GM21381 (cell line): ENCODE data around the gene SNX7.

ENCODE experiments used
- ATAC-seq: cut with Tn5 transposase; IDR thresholded peaks from one replicate; pipeline ENCODE4 v1.9.1; 2021; ENCODE audit warnings: mild to moderate bottlenecking, moderate library complexity; ENCODE audit not compliant: unreplicated experiment

Gene SNX7

DNA sequence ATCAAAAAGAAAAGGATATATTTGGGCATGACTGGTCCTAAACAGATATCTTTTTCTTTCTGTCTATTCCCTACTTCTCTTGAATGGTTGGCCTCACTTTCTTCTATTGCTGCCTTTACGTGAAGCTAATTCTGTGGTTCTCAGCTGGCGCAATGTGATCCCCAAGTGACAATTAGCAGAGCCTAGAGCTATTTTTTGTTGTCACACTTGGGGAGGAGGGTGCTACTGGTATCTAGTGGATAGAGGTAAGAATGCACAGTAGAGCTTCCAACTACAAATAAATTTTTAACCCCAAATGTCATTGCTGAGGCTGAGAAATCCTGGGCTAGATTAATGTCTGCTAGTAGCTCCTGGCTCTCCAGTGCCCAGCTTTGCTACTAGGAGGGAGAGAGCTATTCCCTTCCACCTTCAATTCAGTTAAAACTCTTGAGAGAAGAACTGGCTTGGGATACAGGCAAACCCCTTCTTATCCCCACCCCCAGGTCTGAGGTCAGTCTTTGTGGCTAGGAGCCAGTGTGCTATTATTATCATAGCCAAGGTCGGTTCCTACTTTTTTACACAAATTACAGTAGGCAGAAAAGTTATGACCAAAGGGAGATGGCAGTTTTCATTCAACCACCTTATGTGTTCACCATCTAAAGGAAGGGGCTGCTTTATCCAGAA, 102.1 kb downstream of the SNX7 start:
- no peak for ATAC-seq

DNA sequence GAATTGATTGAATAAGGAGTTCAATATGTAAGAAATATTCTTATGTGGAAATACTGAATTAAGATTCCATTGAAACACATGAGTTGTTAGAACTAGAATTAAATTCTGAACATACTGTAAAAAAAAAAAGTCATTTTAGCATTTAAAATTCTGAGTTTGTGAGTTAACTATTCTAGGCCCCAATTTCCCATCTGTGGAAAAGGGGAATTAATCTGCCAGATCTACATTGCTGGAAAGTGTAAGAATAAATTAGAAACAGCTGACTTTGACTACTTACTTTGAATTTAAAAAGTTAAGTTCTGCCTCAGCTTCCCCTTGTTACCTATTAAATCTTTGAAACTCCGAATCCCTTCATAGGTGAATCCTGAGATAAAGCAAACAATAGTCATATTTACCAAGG, 103.0 kb downstream of the SNX7 start:
- no peak for ATAC-seq

- no peak for ATAC-seq
Observed at GRCh38 chr1:98766255-98766654, 104.7 kb downstream of the SNX7 start.

DNA sequence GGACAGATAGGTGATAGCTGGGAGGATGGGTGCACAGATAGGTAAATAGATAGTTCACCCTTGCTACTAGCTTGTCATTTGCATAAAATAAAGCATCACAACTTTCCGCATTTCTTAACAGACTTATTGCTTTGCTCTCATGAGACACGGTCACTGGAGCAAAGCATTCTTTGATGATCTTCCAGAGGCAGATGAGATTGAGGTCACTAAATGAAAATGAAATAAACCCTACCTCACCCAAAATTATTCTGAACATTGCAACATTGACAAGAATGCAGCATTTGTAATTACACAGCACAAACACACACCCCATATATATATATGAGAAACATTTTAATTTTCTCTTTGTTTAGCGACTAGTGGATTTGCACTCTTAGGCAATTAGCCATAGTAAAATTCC, 107.6 kb downstream of the SNX7 start:
- ATAC-seq: no peak

- no peak for ATAC-seq
Observed at GRCh38 chr1:98781906-98782305, 120.4 kb downstream of the SNX7 start.

GRCh38 chr1:98783821-98784220, 122.3 kb downstream of the SNX7 start:
- no peak for ATAC-seq

GRCh38 chr1:98791498-98791897, 130.0 kb downstream of the SNX7 start:
- no peak for ATAC-seq

- ATAC-seq: no peak
Observed at GRCh38 chr1:98792123-98792522, 130.6 kb downstream of the SNX7 start.

DNA sequence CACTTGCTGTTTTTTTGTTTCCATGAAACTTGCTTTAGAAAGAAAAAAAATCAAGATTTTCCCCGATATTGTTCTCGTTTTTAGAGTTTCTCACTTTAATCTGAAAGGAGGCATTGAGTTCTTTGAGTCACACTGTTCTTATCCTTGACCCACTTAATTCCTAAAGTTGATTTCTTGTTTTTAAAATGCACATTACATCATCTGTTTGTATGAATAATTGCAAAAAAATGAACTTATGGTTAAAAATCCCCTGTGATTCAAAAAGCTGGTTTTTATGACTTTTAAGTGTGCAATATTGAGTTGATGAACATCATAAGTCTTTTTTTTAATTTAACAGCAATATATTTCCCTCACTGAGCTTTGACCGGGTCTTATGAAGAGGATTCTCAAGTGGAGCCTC, 131.6 kb downstream of the SNX7 start:
- ATAC-seq: no peak

DNA sequence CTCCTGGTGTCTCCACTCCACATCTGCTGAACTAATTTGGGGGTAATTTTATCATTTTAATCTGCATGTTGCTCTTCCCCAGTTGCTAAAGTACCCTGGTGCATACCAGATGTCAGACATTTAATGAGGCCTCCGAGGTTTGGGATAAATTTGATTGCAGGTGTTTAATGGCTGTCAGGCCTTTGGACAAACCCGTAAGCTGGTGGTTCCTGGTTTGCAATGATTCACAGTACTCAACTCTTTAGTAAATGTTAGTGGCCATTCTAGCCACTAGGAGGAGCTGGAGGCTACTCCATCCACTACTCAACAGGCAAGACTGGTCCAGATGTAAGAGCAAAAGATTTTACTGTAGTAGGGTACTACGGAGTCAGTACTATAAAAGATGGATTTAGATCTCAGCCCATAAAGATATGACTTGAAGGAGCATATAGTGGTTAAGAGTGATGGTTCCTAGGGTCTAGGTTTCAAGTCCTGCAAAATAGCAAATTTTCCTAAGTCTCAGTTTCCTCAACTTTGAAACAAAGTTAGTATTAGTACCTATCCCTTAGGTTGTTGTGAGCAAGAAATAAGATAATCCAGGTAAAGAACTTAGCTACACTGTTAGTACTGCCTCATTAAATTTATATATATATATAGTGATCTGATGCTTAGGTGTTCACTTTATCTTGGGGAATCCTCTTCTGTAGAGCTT, 132.8 kb downstream of the SNX7 start:
- ATAC-seq: peak; percentile 96

DNA sequence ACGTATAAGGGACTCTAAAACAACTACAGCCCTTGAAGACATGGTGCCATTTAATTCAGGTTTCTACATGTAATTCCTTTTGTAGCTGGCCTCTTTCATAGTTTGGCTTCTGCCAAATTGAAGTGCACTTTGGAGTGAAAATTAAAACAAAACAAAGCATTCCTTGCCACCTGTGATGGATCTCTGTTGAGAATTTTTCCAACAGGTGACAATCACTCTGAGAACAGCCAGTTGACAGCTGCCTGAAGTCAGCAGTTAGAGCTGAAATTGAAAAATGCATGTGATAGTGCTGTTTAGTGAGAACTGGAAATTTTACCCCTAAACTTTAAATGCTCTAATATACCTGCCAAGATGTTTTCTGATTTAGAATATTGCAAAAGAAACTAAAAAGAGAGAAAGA, 134.5 kb downstream of the SNX7 start:
- no peak for ATAC-seq

- ATAC-seq: no peak
Observed at GRCh38 chr1:98797506-98797905, 136.0 kb downstream of the SNX7 start.
